GM21619 (cell line): ENCODE results near the gene TP53.
"Not testable (repeated sequence)": the region's sequence is repeated elsewhere in the genome, so short reads cannot be mapped to it uniquely, and the experiment has no call there.

Experiments
- ATAC-seq: cut with Tn5 transposase; IDR thresholded peaks from one replicate; pipeline ENCODE4 v1.9.1; 2021; ENCODE audit not compliant: unreplicated experiment

Gene TP53

DNA sequence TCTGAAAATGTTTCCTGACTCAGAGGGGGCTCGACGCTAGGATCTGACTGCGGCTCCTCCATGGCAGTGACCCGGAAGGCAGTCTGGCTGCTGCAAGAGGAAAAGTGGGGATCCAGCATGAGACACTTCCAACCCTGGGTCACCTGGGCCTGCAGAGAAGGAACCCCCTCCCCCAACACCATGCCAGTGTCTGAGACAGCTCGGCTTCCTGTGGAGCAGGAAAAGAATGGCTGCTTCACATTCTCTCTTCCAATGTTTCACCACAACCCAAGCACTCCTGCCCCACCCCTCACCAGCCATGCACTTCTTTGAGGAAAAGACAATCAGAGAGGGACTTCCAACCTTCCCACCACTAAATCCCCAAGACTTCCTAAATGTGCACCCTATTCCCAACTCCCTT is 10.8 kb downstream of the TP53 start:
- no peak for ATAC-seq

DNA sequence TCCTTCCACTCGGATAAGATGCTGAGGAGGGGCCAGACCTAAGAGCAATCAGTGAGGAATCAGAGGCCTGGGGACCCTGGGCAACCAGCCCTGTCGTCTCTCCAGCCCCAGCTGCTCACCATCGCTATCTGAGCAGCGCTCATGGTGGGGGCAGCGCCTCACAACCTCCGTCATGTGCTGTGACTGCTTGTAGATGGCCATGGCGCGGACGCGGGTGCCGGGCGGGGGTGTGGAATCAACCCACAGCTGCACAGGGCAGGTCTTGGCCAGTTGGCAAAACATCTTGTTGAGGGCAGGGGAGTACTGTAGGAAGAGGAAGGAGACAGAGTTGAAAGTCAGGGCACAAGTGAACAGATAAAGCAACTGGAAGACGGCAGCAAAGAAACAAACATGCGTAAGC is 12.4 kb downstream of the TP53 start:
- ATAC-seq, result no peak

DNA sequence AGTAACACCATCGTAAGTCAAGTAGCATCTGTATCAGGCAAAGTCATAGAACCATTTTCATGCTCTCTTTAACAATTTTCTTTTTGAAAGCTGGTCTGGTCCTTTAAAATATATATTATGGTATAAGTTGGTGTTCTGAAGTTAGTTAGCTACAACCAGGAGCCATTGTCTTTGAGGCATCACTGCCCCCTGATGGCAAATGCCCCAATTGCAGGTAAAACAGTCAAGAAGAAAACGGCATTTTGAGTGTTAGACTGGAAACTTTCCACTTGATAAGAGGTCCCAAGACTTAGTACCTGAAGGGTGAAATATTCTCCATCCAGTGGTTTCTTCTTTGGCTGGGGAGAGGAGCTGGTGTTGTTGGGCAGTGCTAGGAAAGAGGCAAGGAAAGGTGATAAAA is 14.1 kb downstream of the TP53 start:
- no peak for ATAC-seq

GRCh38 chr17:7668482-7668881 is 18.8 kb downstream of the TP53 start:
- ATAC-seq, result no peak

GRCh38 chr17:7667656-7668406 is 19.5 kb downstream of the TP53 start:
- ATAC-seq, result no peak

- no peak for ATAC-seq
These were observed 30.2 kb downstream of the TP53 start for GRCh38 chr17:7656958-7657609.

DNA sequence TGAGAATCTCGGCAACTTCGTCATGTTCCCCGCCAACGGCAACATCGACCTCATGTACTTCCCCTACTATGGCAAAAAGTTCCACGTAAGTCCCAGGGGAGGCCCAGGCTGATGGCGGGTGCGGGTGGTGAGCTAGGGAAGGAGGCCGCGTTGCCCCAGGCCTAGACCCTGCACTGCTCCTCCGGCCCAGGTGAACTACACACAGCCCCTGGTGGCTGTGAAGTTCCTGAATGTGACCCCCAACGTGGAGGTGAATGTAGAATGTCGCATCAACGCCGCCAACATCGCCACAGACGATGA is 31.8 kb downstream of the TP53 start:
- ATAC-seq, result no peak

DNA sequence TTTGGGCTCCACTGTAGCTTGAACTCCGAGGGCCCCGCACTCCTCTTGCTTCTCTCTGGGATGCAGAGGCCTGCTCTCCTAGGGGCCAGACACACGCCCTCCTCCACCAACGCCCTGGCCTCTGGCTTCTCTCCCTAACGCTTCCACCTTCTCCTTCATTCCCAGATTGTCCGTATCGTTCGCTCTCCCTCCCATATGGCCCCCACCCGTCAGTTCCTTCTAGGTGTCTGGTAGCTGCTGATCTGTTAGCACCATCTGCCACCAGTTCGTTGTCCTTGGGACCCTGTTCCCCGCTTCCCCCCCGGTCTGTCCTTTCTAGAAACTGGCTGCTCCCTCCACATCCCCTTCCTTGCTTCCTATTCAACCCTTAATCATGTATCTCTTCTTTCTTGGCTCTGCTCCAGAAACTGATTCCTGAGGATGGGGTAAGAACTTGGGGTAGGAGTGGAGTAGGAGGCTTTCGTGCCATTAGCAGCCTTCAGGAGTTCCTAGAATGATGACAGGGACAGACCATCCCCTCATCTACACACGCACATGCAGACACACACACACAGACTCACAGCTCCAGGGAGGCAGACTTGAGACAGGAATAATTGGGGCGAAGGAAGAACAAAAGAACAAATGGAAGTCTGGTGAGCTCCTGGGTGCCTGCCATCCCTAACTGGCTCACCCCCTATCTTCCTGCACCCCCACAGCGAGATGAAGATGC is 32.3 kb downstream of the TP53 start:
- no peak for ATAC-seq

DNA sequence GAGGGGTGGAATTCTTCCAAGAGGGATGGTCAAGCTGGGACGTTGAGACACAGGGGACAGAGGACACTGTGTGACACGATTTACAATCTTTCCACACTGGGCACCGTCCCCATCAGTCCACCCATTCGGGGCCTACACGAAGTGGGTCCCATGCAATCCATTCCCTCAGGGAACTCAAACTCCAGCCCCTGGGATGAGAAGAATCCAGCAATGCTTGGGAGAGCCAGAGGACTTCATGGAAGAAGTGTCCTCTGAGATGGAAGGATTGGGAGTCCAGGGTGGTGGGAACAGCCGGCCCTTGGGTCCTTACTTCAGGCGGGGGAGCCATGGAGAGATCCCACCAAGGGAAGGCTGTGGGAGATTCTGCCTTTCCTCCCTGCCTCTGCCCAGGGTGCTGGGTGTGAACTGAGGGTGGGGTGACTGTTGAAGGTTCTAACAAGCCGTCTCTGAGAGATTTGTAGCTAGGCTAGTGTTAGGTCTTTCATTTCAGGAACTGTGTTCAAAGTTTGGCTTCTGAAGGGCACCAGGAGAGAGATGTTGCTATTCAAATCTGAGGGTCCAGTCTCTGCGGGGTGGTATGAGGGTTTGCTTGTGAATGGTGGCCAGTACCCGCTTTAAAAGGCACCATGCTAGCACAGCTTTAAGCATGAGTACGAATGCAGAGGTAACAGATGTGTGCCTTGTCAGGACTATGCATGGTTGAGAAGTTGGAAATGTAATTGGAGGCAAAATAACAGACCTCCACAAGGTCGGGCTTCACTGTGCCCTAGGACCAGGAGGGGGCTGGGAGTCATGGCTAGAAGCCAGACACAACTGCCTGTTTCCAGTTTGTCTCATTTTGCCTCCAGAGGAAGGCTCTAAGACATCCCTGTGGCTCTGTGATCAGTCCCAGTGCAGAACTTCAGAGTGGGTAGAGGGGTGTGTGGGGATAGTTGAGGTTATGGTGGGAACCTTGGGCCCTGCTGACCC is 34.6 kb downstream of the TP53 start:
- ATAC-seq, result no peak

- no peak for ATAC-seq
These were observed 35.5 kb downstream of the TP53 start for GRCh38 chr17:7651665-7652387.

DNA sequence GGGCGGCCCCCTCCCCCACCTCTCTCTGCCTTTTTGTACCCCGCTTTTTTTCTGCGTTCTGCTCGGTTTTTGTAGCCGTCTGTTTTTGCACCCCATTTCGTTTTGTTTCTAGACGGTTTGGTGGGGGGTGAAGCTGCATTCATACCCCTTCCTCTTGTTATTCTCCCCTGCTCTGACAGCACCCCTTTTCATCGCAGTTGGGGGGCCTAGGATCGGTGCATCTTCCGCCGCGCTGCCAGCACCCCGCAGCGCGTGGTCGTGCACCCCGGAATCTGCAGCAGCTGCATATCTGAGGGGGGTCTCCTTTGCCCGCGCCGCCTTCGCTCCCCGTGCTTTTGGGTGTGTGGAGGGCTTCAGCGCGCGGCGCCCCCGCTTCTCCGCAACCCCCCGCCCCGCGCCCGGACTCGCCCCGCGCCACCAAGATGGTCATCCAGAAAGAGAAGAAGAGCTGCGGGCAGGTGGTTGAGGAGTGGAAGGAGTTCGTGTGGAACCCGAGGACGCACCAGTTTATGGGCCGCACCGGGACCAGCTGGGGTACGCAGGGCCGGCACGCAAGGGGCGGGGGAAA is 36.1 kb downstream of the TP53 start:
- no peak for ATAC-seq

DNA sequence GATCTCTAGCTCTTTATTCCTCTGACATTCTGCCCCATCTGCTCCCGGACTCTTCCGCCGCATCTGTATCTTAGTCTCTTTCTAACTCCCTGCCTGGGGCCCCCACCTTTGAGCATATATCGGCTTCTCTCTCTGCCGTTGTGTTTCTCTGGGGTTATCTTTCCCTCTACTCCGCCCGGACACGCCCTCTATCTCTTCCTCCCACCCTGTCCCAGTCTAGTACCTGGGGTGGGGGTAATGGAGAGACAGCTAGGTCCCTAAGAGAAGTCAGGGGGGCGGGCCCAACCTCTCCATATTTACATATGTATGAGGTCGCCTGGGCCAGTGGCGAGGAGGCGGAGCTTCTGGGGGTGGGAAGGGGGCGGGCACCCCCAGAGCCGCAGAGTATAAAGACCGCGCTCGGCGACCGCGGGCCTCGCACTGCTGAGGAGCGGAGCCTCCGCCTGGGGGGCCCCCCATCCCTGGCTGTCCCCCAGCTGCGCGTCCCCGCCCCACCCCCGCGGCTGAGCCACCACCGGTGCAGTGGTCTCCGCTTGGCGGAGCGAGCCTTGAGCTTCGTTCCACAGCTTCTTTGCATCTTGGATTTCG is 36.7 kb downstream of the TP53 start, which contains the start of gene ATP1B2:
Gene ATP1B2, plus strand, starts transcription at position 418 of the 588 bp plus-strand sequence. CDS start 593 bp downstream, outside the sequence.
- ATAC-seq, result no peak

- no peak for ATAC-seq
These were observed 40.3 kb downstream of the TP53 start for GRCh38 chr17:7647018-7647417.

DNA sequence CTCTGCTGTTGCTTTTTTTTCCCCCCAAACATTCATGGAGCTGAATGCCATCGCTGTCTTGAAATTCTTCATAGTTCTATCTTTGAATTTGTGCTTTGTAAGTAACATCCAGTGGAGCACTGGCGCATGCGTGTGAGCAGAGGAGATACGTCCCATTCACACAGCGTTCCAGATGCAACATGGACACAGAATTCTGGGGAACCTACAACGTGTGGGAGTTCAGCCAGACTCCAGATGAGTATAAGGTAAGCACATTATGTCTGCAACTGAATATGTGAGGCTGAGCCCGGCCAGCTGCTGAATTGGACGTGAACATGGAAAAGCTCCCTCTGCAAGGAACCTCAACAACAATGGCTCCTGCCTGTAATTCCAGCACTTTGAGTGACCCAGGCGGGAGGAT is 40.8 kb downstream of the TP53 start:
- no peak for ATAC-seq

DNA sequence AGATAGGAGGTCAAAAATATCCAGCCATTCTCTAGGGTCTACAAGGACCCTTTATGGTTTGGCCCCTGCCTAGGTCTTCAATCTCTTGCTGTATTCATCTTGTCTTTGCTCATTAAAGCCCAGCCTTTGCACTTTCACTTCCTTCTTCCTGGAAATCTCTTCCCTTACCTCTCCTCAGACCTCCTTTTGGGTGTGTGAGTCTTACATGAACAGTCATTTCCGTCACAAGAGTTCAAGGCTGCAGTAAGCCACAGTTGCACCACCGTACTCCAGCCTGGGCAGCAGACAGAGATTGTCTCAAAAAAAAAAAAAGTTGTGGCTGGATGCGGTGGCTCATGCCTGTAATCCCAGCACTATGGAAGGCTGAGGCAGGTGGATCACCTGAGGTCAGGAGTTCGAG is 42.5 kb downstream of the TP53 start:
- ATAC-seq, result no peak

- ATAC-seq, result not testable (repeated sequence)
These were observed 45.7 kb downstream of the TP53 start for GRCh38 chr17:7641635-7642034.

DNA sequence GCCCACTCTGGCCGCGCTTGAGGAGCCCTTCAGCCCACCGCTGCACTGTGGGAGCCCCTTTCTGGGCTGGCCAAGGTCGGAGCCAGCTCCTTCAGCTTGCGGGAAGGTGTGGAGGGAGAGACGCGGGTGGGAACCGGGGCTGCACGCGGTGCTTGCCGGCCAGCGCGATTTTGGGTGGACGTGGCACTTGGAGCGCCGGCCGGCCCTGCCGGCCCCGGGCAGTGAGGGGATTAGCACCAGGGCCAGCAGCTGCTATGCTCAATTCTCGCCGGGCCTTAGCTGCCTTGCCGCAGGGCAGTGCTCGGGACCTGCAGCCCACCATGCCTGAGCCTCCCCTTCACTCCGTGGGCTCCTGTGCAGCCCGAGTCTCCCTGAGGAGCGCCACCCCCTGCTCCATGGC is 46.5 kb downstream of the TP53 start:
- no peak for ATAC-seq

GRCh38 chr17:7636163-7636562 is 51.1 kb downstream of the TP53 start:
- no peak for ATAC-seq

DNA sequence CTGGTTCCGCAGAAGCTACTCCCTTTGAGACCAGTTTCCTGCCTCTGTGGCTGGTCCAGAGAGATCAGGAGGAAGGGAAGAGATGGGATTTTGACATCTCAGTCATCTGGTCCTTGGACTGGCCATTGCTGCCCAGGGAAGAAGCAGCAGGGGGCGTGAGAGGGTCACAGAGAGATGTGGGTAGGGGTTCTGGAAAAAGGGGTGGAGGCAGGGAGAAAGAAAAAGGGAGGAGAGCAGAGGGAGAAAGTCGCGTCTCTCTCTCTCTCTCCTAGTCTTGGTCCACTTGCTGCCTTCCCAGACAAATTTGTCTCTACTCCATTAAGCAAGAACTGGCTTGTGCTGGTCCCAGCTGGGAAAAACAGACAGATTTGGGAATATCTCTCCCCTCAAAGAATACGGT is 52.9 kb downstream of the TP53 start:
- ATAC-seq, result no peak

DNA sequence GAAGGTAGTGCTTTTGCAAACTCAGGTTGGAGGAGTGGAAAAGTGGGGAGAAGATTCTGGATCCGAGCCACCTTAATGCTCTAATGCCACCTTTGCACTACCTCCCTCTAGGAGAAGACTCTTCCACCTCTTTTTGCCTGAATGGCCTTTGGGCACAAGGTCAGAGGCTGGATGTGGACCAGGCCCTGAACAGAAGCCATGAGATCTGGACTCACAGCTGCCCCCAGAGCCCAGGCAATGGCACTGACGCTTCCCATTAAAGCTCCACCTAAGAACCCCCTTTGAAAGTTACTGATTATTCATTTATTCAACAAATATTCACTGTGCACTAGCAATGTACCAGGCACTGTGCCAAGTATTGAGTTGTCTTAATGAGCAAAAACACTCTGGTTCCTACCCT is 54.2 kb downstream of the TP53 start:
- no peak for ATAC-seq
